ENCODE results near the gene KIF6.

DNA sequence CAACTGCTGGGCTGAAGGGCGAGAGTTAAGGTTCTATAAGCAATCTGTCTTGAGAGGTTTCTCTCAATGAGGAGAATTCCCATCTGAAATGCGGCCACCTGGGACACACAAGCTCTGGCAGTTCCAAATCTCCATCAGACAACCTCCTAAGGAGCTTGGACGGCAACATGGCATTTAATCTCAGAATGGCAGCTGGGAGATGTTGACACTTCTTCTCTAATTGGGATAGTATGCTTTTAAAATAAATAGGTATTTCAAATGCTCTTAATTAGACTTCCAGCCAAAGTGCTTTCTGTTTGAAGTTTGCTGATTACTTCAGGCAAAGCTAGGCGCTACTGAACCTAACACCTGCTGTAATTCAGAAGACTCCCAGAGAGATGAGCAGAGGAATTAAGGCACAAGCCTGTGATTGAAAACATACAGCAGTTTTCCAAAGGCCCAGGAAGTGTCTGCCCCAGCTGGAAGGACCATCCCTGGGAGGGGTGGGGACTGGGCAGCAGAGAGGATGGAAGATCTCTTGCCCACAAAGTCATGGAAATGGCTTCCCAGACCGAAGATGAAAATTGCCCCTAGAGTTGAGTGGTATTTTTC, 343.6 kb downstream of the KIF6 start:
- TF ChIP-seq, protein P1, sequence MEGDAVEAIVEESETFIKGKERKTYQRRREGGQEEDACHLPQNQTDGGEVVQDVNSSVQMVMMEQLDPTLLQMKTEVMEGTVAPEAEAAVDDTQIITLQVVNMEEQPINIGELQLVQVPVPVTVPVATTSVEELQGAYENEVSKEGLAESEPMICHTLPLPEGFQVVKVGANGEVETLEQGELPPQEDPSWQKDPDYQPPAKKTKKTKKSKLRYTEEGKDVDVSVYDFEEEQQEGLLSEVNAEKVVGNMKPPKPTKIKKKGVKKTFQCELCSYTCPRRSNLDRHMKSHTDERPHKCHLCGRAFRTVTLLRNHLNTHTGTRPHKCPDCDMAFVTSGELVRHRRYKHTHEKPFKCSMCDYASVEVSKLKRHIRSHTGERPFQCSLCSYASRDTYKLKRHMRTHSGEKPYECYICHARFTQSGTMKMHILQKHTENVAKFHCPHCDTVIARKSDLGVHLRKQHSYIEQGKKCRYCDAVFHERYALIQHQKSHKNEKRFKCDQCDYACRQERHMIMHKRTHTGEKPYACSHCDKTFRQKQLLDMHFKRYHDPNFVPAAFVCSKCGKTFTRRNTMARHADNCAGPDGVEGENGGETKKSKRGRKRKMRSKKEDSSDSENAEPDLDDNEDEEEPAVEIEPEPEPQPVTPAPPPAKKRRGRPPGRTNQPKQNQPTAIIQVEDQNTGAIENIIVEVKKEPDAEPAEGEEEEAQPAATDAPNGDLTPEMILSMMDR (IDR thresholded peaks at IDR 0.05; ENCODE audit: low read length), result no peak
- no peak for TF ChIP-seq EZH2 (IDR thresholded peaks at IDR 0.05; ENCODE audit: borderline replicate concordance, low read length)

Measured in OCI-LY1 (cell line).